Loucy (cell line): ENCODE results near the gene RAPH1.

Experiments
- EZH2phosphoT487 ChIP-seq: fragments of 200-600 bp; IDR thresholded peaks from 2 replicates; pipeline ENCODE4 v1.6.1; 2018; ENCODE audit warnings: antibody characterized with exemption, mild to moderate bottlenecking, moderate library complexity, borderline replicate concordance
- TF ChIP-seq, protein P1 (sequence below): fragments of 200-600 bp; sonication (generic); conservative IDR thresholded peaks from 2 replicates; pipeline ENCODE4 v1.5.1; 2014; ENCODE audit warnings: mild to moderate bottlenecking, antibody characterized with exemption, low read length

DNA sequence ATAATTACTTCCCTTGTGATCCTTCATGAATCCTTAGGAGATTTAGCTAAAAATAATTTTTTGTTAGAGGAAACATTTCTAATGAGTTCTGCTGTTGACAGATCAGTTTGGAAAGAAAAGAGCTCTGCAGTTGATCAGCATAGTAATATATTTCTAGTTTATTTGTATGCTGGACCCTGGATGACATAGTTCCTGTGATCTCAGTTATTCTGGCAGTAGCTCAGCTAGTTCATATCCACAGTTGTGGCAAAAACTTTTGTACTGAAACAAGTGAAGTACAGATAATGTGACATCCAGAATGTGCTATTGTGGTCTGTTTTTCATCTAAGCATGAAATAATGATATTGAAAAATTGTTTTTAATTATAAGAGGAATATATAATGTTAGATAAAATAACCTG is 173.2 kb downstream of the RAPH1 start:
- TF ChIP-seq, protein P1, sequence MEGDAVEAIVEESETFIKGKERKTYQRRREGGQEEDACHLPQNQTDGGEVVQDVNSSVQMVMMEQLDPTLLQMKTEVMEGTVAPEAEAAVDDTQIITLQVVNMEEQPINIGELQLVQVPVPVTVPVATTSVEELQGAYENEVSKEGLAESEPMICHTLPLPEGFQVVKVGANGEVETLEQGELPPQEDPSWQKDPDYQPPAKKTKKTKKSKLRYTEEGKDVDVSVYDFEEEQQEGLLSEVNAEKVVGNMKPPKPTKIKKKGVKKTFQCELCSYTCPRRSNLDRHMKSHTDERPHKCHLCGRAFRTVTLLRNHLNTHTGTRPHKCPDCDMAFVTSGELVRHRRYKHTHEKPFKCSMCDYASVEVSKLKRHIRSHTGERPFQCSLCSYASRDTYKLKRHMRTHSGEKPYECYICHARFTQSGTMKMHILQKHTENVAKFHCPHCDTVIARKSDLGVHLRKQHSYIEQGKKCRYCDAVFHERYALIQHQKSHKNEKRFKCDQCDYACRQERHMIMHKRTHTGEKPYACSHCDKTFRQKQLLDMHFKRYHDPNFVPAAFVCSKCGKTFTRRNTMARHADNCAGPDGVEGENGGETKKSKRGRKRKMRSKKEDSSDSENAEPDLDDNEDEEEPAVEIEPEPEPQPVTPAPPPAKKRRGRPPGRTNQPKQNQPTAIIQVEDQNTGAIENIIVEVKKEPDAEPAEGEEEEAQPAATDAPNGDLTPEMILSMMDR: no peak
- no peak for TF ChIP-seq EZH2phosphoT487
